Uterus (tissue), 2 donors: ENCODE measurements around the gene TAF11L11.
"Not testable (repeated sequence)": the region's sequence is repeated elsewhere in the genome, so short reads cannot be mapped to it uniquely, and the experiment has no call there.

Experiments used
- CTCF ChIP-seq, 4 experiments: fragments of 200-600 bp in 2 of 4; fragments of 450-650 bp in 2 of 4; sonication (generic) in 2 of 4; IDR thresholded peaks; one replicate each; pipeline ENCODE4 v1.5.1; 2016 to 2019; ENCODE audit warnings: antibody characterized with exemption in 4 of 4, mild to moderate bottlenecking in 2 of 4, moderate library complexity in 1 of 4
- POLR2A ChIP-seq, 2 donors: fragments of 450-650 bp; IDR thresholded peaks; one replicate each; pipeline ENCODE4 v1.6.1; 2016; ENCODE audit warnings: antibody characterized with exemption in 2 of 2, mild to moderate bottlenecking in 1 of 2, moderate library complexity in 1 of 2

- TF ChIP-seq CTCF, POLR2A (IDR thresholded peaks at IDR 0.05): not testable (repeated sequence)
Observed at GRCh38 chr5:17610092-17610491, 6.1 kb downstream of the TAF11L11 start, which contains the start of gene TAF11L12.
